SK-N-SH treated with all-trans-retinoic acid at 6 μM for 48 hours (cell line): ENCODE results near the gene KIF3B.
A peak's percentile ranks its signal among the peaks of the same experiment; 100 is the strongest.

Experiments used
- ATAC-seq: fragments of 200-7000 bp; cut with Tn5 transposase; 3 replicates; pipeline ENCODE4 v1.9.1; 2020; ENCODE audit warnings: mild to moderate bottlenecking, moderate library complexity
- ARNTL ChIP-seq: fragments of 450-650 bp; formaldehyde crosslinking; IDR thresholded peaks from 2 replicates; pipeline ENCODE4 v1.5.0; 2020; ENCODE audit warnings: low read depth, mild to moderate bottlenecking, moderate library complexity, borderline replicate concordance
- CREB5 ChIP-seq: fragments of 250-450 bp; sonication (Bioruptor Pico); IDR thresholded peaks from 2 replicates; pipeline ENCODE4 v1.5.1; 2020; ENCODE audit warnings: low read depth, mild to moderate bottlenecking, moderate library complexity
- ESRRG ChIP-seq: fragments of 250-450 bp; sonication (Bioruptor Pico); IDR thresholded peaks from 2 replicates; pipeline ENCODE4 v1.6.1; 2021; ENCODE audit warnings: mild to moderate bottlenecking
- GLIS3 ChIP-seq: fragments of 250-450 bp; sonication (Bioruptor Pico); IDR thresholded peaks from 2 replicates; pipeline ENCODE4 v1.5.0; 2020; ENCODE audit warnings: mild to moderate bottlenecking, moderate library complexity
- ISL1 ChIP-seq: fragments of 250-450 bp; sonication (Bioruptor Pico); IDR thresholded peaks from 2 replicates; pipeline ENCODE4 v2.1.2; 2022; ENCODE audit warnings: mild to moderate bottlenecking, moderate library complexity
- OSR1 ChIP-seq: fragments of 250-450 bp; sonication (Bioruptor Pico); IDR thresholded peaks from 2 replicates; pipeline ENCODE4 v1.8.0; 2022; ENCODE audit warnings: moderate library complexity, mild to moderate bottlenecking, inconsistent platforms
- PATZ1 ChIP-seq: fragments of 250-450 bp; sonication (Bioruptor Pico); IDR thresholded peaks from 2 replicates; pipeline ENCODE4 v1.8.0; 2020; ENCODE audit warnings: mild to moderate bottlenecking, moderate library complexity, borderline replicate concordance
- PPARA ChIP-seq: fragments of 250-450 bp; sonication (Bioruptor Pico); IDR thresholded peaks from 2 replicates; pipeline ENCODE4 v1.5.0; 2020; ENCODE audit warnings: mild to moderate bottlenecking, borderline replicate concordance
- RARB ChIP-seq: fragments of 250-450 bp; sonication (Bioruptor Pico); IDR thresholded peaks from 2 replicates; pipeline ENCODE4 v1.8.0; 2021; ENCODE audit warnings: mild to moderate bottlenecking, moderate library complexity
- SNAI2 ChIP-seq: fragments of 250-450 bp; sonication (Bioruptor Pico); IDR thresholded peaks from 2 replicates; pipeline ENCODE4 v1.5.0; 2020; ENCODE audit warnings: mild to moderate bottlenecking, moderate library complexity
- TSHZ2 ChIP-seq: fragments of 250-450 bp; sonication (Bioruptor Pico); IDR thresholded peaks from 2 replicates; pipeline ENCODE4 v1.5.0; 2020; ENCODE audit warnings: mild to moderate bottlenecking, moderate library complexity
- ZFP3 ChIP-seq: fragments of 250-450 bp; sonication (Bioruptor Pico); IDR thresholded peaks from 2 replicates; pipeline ENCODE4 v1.5.0; 2020; ENCODE audit warnings: mild to moderate bottlenecking, moderate library complexity
- ZFP30 ChIP-seq: fragments of 450-650 bp; formaldehyde crosslinking; IDR thresholded peaks from 2 replicates; pipeline ENCODE4 v1.5.0; 2022; ENCODE audit warnings: mild to moderate bottlenecking, moderate library complexity
- ZNF565 ChIP-seq: fragments of 450-650 bp; formaldehyde crosslinking; conservative IDR thresholded peaks from 2 replicates; pipeline ENCODE4 v1.5.0; 2020; ENCODE audit warnings: low read depth, mild to moderate bottlenecking, moderate library complexity
- ZNF70 ChIP-seq: fragments of 450-650 bp; formaldehyde crosslinking; IDR thresholded peaks from 2 replicates; pipeline ENCODE4 v1.5.0; 2020; ENCODE audit warnings: mild to moderate bottlenecking, moderate library complexity
- TF ChIP-seq, protein P1 (sequence below): fragments of 250-450 bp; sonication (Bioruptor Pico); IDR thresholded peaks from 2 replicates; pipeline ENCODE4 v1.8.0; 2021; ENCODE audit warnings: low read depth, mild to moderate bottlenecking, moderate library complexity, borderline replicate concordance

Gene KIF3B

DNA sequence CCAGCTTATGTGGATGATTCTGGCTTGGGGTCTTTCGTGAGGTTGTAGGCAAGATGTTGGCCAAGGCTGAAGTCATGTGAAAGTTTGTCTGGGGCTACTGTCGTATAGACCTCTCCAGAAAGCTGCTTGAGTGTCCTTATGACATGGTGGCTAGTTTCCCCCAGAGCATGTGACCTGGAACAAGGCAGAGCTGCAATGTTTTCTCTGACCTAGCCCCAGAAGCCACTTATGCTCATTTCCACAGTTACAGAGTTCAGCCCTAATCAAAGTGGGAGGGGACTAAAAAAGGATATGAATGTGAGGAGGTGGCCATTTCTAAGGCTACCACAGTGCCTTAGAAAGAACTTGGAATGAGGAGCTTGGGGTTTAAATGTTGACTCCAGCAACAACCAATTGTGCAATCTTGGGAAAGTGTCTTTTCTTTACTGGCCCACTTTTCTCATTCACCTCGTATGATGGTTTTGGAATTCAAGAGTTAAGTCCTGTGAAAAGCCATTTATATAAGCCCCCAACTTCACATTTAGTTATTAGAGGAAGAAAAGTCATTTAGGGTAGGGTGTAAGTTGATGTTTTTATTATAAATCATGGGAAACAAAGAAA lies 74.8 kb downstream of the KIF3B start:
- no peak for TF ChIP-seq ARNTL (CRISPR knock-in tag)
- no peak for TF ChIP-seq SNAI2 (CRISPR knock-in tag)
- no peak for TF ChIP-seq RARB (CRISPR knock-in tag)
- TF ChIP-seq ZFP30 = no peak
- no peak for TF ChIP-seq OSR1 (CRISPR knock-in tag)
- TF ChIP-seq ZNF70 (CRISPR knock-in tag) = no peak
- no peak for TF ChIP-seq PATZ1 (CRISPR knock-in tag)
- no peak for ATAC-seq

- TF ChIP-seq ZFP3 (CRISPR knock-in tag) = no peak
- TF ChIP-seq PPARA (CRISPR knock-in tag) = no peak
- TF ChIP-seq, protein P1, sequence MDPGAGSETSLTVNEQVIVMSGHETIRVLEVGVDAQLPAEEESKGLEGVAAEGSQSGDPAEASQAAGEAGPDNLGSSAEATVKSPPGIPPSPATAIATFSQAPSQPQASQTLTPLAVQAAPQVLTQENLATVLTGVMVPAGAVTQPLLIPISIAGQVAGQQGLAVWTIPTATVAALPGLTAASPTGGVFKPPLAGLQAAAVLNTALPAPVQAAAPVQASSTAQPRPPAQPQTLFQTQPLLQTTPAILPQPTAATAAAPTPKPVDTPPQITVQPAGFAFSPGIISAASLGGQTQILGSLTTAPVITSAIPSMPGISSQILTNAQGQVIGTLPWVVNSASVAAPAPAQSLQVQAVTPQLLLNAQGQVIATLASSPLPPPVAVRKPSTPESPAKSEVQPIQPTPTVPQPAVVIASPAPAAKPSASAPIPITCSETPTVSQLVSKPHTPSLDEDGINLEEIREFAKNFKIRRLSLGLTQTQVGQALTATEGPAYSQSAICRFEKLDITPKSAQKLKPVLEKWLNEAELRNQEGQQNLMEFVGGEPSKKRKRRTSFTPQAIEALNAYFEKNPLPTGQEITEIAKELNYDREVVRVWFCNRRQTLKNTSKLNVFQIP (CRISPR knock-in tag) = no peak
- TF ChIP-seq PATZ1 (CRISPR knock-in tag) = no peak
- TF ChIP-seq CREB5 (CRISPR knock-in tag) = no peak
- no peak for TF ChIP-seq ESRRG (CRISPR knock-in tag)
- no peak for TF ChIP-seq GLIS3 (CRISPR knock-in tag)
- TF ChIP-seq OSR1 (CRISPR knock-in tag) = no peak
- no peak for TF ChIP-seq ZNF565 (CRISPR knock-in tag)
- no peak for TF ChIP-seq ISL1 (CRISPR knock-in tag)
- TF ChIP-seq TSHZ2 (CRISPR knock-in tag) = no peak
- no peak for ATAC-seq
These were observed 76.5 kb downstream of the KIF3B start for GRCh38 chr20:32353848-32354496.

DNA sequence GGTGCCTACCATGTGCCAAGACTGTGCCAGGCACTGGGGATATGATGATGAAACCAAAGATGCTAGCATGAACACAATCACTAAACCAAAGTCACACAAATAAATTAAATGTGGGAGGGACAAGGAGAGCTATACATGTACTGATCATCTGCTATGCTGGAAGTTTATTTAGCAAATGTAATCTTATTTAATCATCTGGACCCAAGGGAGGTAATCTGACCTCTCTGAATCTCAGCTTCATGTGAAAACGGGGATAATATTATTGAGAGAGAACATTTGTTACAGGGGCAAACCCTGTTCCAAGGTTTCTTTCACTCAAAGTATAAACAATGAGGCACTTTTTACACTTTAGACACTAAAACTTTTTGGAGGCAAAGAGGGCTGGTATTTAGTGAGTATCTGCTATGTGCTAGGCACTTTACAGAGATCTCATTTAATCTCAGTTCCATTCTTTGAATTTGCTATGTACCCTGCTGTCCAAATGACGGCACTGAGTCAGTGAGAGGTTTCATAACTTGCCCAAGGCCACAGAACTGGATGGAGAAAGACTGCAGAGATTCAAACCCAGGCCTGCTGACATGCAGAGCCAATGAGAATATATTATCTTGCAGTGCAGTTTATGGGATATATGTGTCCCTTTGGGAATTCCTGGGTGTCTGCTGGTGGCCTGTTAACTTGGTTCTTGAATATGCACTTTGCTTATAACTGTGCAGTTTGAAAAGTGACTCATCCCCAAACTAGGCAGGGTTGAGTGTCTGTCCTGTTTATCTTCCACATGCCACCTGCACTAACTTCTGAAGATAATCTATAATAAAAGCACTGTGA lies 77.4 kb downstream of the KIF3B start:
- ATAC-seq = no peak
- TF ChIP-seq RARB (CRISPR knock-in tag) (no peak), ISL1 (CRISPR knock-in tag) (peak; percentile 56)
- TF ChIP-seq, all 23 proteins: peak for 1
